ENCODE measurements around the gene ANO3.

DNA sequence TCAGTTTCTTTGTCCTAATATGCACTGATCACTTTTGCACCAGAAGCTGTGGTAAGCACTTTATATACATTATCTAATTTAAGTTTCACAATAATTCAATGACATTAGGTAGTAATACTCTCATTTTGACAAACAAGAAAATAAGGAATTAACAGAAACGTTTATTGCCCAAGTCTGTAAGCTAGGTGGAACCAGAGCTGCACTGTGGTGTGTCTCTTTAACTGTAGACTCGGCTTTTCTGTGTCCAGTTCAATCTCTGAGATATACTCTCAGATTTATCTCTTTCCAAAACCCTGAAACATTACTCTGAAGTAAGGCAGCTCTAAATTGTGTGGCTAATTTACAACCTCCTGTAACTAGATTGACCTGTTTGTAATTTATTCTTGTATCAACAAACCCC, 139.1 kb downstream of the ANO3 start:
- TF ChIP-seq POLR2A (IDR thresholded peaks at IDR 0.05; ENCODE audit: control extremely low read depth in 1 of 2, low read depth in 2 of 2, low read length in 2 of 2) (no peak), EZH2 (IDR thresholded peaks at IDR 0.05; ENCODE audit: low read depth, low read length, severe bottlenecking) (no peak), RAD21 (IDR thresholded peaks at IDR 0.05 in 1 of 2, conservative IDR thresholded peaks at IDR 0.05 in 1 of 2; ENCODE audit: low read depth in 2 of 2, low read length in 2 of 2) (peak in 1 of 2 experiments; percentile 8; a peak in 1 of 4 replicates), CREB1 (IDR thresholded peaks at IDR 0.05) (no peak), SIN3A (conservative IDR thresholded peaks at IDR 0.05 in 1 of 2, IDR thresholded peaks at IDR 0.05 in 1 of 2; ENCODE audit: low read depth in 1 of 2, low read length in 2 of 2) (no peak), FOSL1 (IDR thresholded peaks at IDR 0.05; ENCODE audit: insufficient read depth, low read depth, low read length) (no peak), POLR2AphosphoS5 (IDR thresholded peaks at IDR 0.05; ENCODE audit: low read depth, low read length) (no peak), RFX5 (IDR thresholded peaks at IDR 0.05; ENCODE audit: borderline replicate concordance, low read depth, low read length) (no peak), EP300 (IDR thresholded peaks at IDR 0.05; ENCODE audit: borderline replicate concordance in 1 of 2, low read depth in 2 of 2, low read length in 2 of 2) (no peak), SUZ12 (IDR thresholded peaks at IDR 0.05; ENCODE audit: low read length) (no peak), ZNF274 (IDR thresholded peaks at IDR 0.05; ENCODE audit: borderline replicate concordance, extremely low read depth, low read length) (no peak)
- TF ChIP-seq, protein P1, sequence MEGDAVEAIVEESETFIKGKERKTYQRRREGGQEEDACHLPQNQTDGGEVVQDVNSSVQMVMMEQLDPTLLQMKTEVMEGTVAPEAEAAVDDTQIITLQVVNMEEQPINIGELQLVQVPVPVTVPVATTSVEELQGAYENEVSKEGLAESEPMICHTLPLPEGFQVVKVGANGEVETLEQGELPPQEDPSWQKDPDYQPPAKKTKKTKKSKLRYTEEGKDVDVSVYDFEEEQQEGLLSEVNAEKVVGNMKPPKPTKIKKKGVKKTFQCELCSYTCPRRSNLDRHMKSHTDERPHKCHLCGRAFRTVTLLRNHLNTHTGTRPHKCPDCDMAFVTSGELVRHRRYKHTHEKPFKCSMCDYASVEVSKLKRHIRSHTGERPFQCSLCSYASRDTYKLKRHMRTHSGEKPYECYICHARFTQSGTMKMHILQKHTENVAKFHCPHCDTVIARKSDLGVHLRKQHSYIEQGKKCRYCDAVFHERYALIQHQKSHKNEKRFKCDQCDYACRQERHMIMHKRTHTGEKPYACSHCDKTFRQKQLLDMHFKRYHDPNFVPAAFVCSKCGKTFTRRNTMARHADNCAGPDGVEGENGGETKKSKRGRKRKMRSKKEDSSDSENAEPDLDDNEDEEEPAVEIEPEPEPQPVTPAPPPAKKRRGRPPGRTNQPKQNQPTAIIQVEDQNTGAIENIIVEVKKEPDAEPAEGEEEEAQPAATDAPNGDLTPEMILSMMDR (IDR thresholded peaks at IDR 0.05; ENCODE audit: control extremely low read depth in 1 of 3, insufficient read depth in 1 of 3, low read depth in 1 of 3, low read length in 3 of 3): no peak
